A549 (cell line): ENCODE results near the gene SYNDIG1L. TPM values are rescaled to one million over a fixed set of nuclear protein-coding genes. Genes with fewer than 3 reads are reported as not detected.

Experiments used
- ATAC-seq, 2 experiments: fragments of 200-7000 bp in 1 of 2; fragments of >200 bp in 1 of 2; cut with Nextera tagmentation in 1 of 2; cut with Tn5 transposase in 1 of 2; 3 replicates each; pipeline versions ENCODE4 v1.8.0 to v1.9.1; 2018 to 2020; ENCODE audit warnings: mild to moderate bottlenecking in 1 of 2, moderate library complexity in 1 of 2
- CTCF ChIA-PET: fragments of 300-600 bp; sonication (Branson Sonifier 250); formaldehyde crosslinking; extraction: SDS; loops from one replicate; lab custom pipeline; 2021; ENCODE audit warnings: antibody characterized with exemption, inconsistent platforms; lab: Yijun Ruan, JAX
- POLR2A ChIA-PET: fragments of 350-600 bp; formaldehyde crosslinking; extraction: SDS; loops from one replicate; lab custom pipeline; 2021; ENCODE audit warnings: antibody characterized with exemption, inconsistent platforms; lab: Yijun Ruan, JAX
- DNase-seq, 2 experiments: peaks; one replicate each; pipeline versions ENCODE4 v3.0.0 to v3.0.0-alpha.2; 2011 to 2016; ENCODE audit warnings: low read depth in 1 of 2, low spot score in 1 of 2
- FAIRE-seq: peaks from 2 replicates; lab custom pipeline; 2011; peaks lifted over from hg19 to GRCh38; lab: Jason Lieb, UNC
- H3K27ac ChIP-seq, 2 experiments: fragments of >200 bp; sonication (Bioruptor Twin); formaldehyde crosslinking; 3 replicates each; pipeline ENCODE4 v1.5.1; 2016 to 2017
- H3K4me1 ChIP-seq: fragments of >200 bp; sonication (Bioruptor Twin); formaldehyde crosslinking; 3 replicates; pipeline ENCODE4 v1.6.1; 2016
- H3K4me2 ChIP-seq: fragments of >200 bp; sonication (Bioruptor Twin); formaldehyde crosslinking; 3 replicates; pipeline ENCODE4 v1.6.1; 2016
- H3K4me3 ChIP-seq: fragments of >200 bp; sonication (Bioruptor Twin); formaldehyde crosslinking; 3 replicates; pipeline ENCODE4 v1.5.1; 2016
- H3K9me3 ChIP-seq: fragments of >200 bp; sonication (Bioruptor Twin); formaldehyde crosslinking; 3 replicates; pipeline ENCODE4 v1.6.1; 2016
- CBX8 ChIP-seq: fragments of 200-600 bp; sonication (generic); IDR thresholded peaks from 2 replicates; pipeline ENCODE4 v1.6.1; 2016
- CEBPB ChIP-seq, 2 experiments: fragments of >200 bp in 1 of 2; sonication (Bioruptor Twin) in 1 of 2; formaldehyde crosslinking in 1 of 2; IDR thresholded peaks; 2 replicates each; pipeline ENCODE4 v1.6.1; 2012 to 2016
- CHD4 ChIP-seq: fragments of 200-600 bp; sonication (generic); IDR thresholded peaks from 2 replicates; pipeline ENCODE4 v1.6.1; 2016; ENCODE audit warnings: antibody characterized with exemption, mild to moderate bottlenecking, borderline replicate concordance
- EHF ChIP-seq: fragments of 250-450 bp; sonication (Bioruptor Pico); IDR thresholded peaks from 2 replicates; pipeline ENCODE4 v1.5.0; 2020; ENCODE audit warnings: mild to moderate bottlenecking
- ESRRA ChIP-seq: fragments of 150-350 bp; IDR thresholded peaks from 2 replicates; pipeline ENCODE4 v1.6.1; 2014; ENCODE audit warnings: mild to moderate bottlenecking, low read length, borderline replicate concordance
- FOSL2 ChIP-seq, 2 experiments: fragments of 450-650 bp in 1 of 2; fragments of >200 bp in 1 of 2; sonication (Bioruptor Twin) in 1 of 2; formaldehyde crosslinking; IDR thresholded peaks; 2 replicates each; pipeline versions ENCODE4 v1.5.0 to v1.6.1; 2016 to 2020; ENCODE audit warnings: mild to moderate bottlenecking in 1 of 2, moderate library complexity in 1 of 2
- HDAC2 ChIP-seq: fragments of 200-600 bp; sonication (generic); IDR thresholded peaks from 2 replicates; pipeline ENCODE4 v1.6.1; 2016
- HEYL ChIP-seq: fragments of 250-450 bp; sonication (Bioruptor Pico); IDR thresholded peaks from 2 replicates; pipeline ENCODE4 v1.8.0; 2021; ENCODE audit warnings: mild to moderate bottlenecking, moderate library complexity
- HMGXB4 ChIP-seq: fragments of 250-450 bp; sonication (Bioruptor Pico); IDR thresholded peaks from 2 replicates; pipeline ENCODE4 v1.5.0; 2021; ENCODE audit warnings: mild to moderate bottlenecking, moderate library complexity, borderline replicate concordance
- HOXB13 ChIP-seq: fragments of 250-450 bp; sonication (Bioruptor Pico); IDR thresholded peaks from 2 replicates; pipeline ENCODE4 v1.5.0; 2020; ENCODE audit warnings: low read depth, mild to moderate bottlenecking, moderate library complexity
- HOXB5 ChIP-seq: fragments of 250-450 bp; sonication (Bioruptor Pico); IDR thresholded peaks from 2 replicates; pipeline ENCODE4 v1.5.0; 2020; ENCODE audit warnings: mild to moderate bottlenecking, moderate library complexity
- JUN ChIP-seq, 2 experiments: fragments of >200 bp; sonication (Bioruptor Twin); formaldehyde crosslinking; IDR thresholded peaks; 2 replicates in 1 of 2; 3 replicates in 1 of 2; pipeline ENCODE4 v1.6.1; 2016 to 2017
- KDM5A ChIP-seq: fragments of 200-600 bp; sonication (generic); IDR thresholded peaks from 2 replicates; pipeline ENCODE4 v1.6.1; 2016; ENCODE audit warnings: antibody characterized with exemption, mild to moderate bottlenecking
- MAFK ChIP-seq: fragments of 450-650 bp; IDR thresholded peaks from 2 replicates; pipeline ENCODE4 v1.6.1; 2014; ENCODE audit not compliant: partially characterized antibody
- MAZ ChIP-seq: fragments of 150-350 bp; IDR thresholded peaks from 2 replicates; pipeline ENCODE4 v1.6.1; 2014; ENCODE audit warnings: antibody characterized with exemption, low read depth, low read length, borderline replicate concordance
- NFE2L2 ChIP-seq: fragments of 150-350 bp; conservative IDR thresholded peaks from 2 replicates; pipeline ENCODE4 v1.6.1; 2014; ENCODE audit warnings: low read length
- NPAS2 ChIP-seq: fragments of 250-450 bp; sonication (Bioruptor Pico); IDR thresholded peaks from 2 replicates; pipeline ENCODE4 v1.8.0; 2022; ENCODE audit warnings: mild to moderate bottlenecking, moderate library complexity, borderline replicate concordance
- NR3C1 ChIP-seq: fragments of >200 bp; sonication (Bioruptor Twin); formaldehyde crosslinking; IDR thresholded peaks from 3 replicates; pipeline ENCODE4 v1.6.1; 2017
- PBX3 ChIP-seq: IDR thresholded peaks from 2 replicates; pipeline ENCODE4 v1.6.1; 2012
- PHF8 ChIP-seq: fragments of 200-600 bp; sonication (generic); IDR thresholded peaks from 2 replicates; pipeline ENCODE4 v1.6.1; 2016; ENCODE audit warnings: low read depth, mild to moderate bottlenecking, antibody characterized with exemption, moderate library complexity, borderline replicate concordance
- POLR2A ChIP-seq: IDR thresholded peaks from 2 replicates; pipeline ENCODE4 v1.6.1; 2012; ENCODE audit warnings: mild to moderate bottlenecking, low read length
- POLR2AphosphoS2 ChIP-seq: conservative IDR thresholded peaks from 2 replicates; pipeline ENCODE4 v1.6.1; 2012; ENCODE audit warnings: low read length, improper control_type of control experiment, inconsistent platforms
- RAD21 ChIP-seq, 2 experiments: fragments of >200 bp in 1 of 2; sonication (Bioruptor Twin) in 1 of 2; formaldehyde crosslinking in 1 of 2; IDR thresholded peaks in 1 of 2; conservative IDR thresholded peaks in 1 of 2; 2 replicates in 1 of 2; 3 replicates in 1 of 2; pipeline ENCODE4 v1.6.1; 2012 to 2018; ENCODE audit warnings: inconsistent platforms in 1 of 2
- RARB ChIP-seq: fragments of 250-450 bp; sonication (Bioruptor Pico); IDR thresholded peaks from 2 replicates; pipeline ENCODE4 v1.8.0; 2021; ENCODE audit warnings: mild to moderate bottlenecking, moderate library complexity
- RCOR1 ChIP-seq: fragments of 150-350 bp; IDR thresholded peaks from 2 replicates; pipeline ENCODE4 v1.6.1; 2014; ENCODE audit warnings: antibody characterized with exemption, low read length, low read depth
- RFX5 ChIP-seq: fragments of 450-650 bp; IDR thresholded peaks from 2 replicates; pipeline ENCODE4 v1.7.1; 2014; ENCODE audit warnings: antibody characterized with exemption, mild to moderate bottlenecking, moderate library complexity
- SMC3 ChIP-seq: fragments of >200 bp; sonication (Bioruptor Twin); formaldehyde crosslinking; IDR thresholded peaks from 3 replicates; pipeline ENCODE4 v1.6.1; 2018; ENCODE audit warnings: inconsistent platforms
- TFCP2L1 ChIP-seq: fragments of 250-450 bp; sonication (Bioruptor Pico); IDR thresholded peaks from 2 replicates; pipeline ENCODE4 v1.5.0; 2021; ENCODE audit warnings: mild to moderate bottlenecking
- ZC3H11A ChIP-seq: fragments of 450-650 bp; IDR thresholded peaks from 2 replicates; pipeline ENCODE4 v1.6.1; 2014; ENCODE audit warnings: antibody characterized with exemption, mild to moderate bottlenecking
- WGBS: methylation state at CpG from one replicate; pipeline ENCODE4 v1.1.6; 2017; ENCODE audit errors: missing lambda C conversion rate; 5-methylcytosine and 5-hydroxymethylcytosine counted together
- polyA plus RNA-seq, 4 experiments: library from polyadenylated mRNA; depleted of rRNA in 3 of 4; stranded (reverse); fragments of >200 nt; fragmentation: RNase III in 1 of 4; extraction: RNeasy Plus Mini Kit Qiagen cat#74134 plus additional on column Dnase treatment in 1 of 4; gene quantifications; 2 replicates in 3 of 4; 3 replicates in 1 of 4; pipeline ENCODE4 v1.2.3, GENCODE V29; 2011 to 2017
- TF ChIP-seq, protein P1 (sequence below): fragments of 250-450 bp; sonication (Bioruptor Pico); IDR thresholded peaks from 2 replicates; pipeline ENCODE4 v1.5.0; 2020; ENCODE audit warnings: low read depth, mild to moderate bottlenecking, moderate library complexity

Gene SYNDIG1L
- polyA plus RNA-seq, 2 of the 4 experiments (the other 2 are of a cell fraction), result not detected

DNA sequence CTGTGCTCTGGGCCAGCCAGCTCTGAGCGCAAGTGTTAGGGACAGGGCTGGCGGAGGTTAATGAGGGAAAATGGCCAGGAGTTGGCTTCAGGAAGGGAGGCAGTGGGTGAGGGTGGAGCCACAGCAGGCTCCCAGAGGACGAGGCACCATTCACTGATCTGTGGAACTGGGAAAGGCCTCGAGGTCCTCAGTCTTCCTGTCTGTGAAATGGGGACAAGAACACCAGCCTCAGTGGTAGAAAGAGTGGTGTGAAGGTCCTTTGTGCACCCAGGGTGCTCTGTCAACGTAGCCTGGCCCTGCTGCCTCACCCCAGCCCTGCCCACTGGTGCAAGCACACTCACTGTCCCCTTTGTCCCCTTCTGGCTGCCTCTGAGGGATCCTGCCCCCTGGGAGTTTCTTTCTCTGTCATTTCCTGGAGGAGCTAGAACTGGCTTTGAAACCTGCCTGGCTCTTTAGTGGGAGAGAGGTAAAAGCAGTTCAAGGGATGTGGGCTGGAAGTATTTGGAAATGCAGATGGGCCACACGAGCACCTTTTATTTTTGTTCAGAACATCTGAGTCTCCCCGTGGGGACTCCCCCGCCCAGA is 25.0 kb downstream of the SYNDIG1L start:
- TF ChIP-seq POLR2A, result no peak
- TF ChIP-seq RAD21 (conservative IDR thresholded peaks at IDR 0.05 in 1 of 2, IDR thresholded peaks at IDR 0.05 in 1 of 2), result no peak
- TF ChIP-seq, protein P1, sequence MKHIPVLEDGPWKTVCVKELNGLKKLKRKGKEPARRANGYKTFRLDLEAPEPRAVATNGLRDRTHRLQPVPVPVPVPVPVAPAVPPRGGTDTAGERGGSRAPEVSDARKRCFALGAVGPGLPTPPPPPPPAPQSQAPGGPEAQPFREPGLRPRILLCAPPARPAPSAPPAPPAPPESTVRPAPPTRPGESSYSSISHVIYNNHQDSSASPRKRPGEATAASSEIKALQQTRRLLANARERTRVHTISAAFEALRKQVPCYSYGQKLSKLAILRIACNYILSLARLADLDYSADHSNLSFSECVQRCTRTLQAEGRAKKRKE (CRISPR knock-in tag), result no peak
- no peak for TF ChIP-seq FOSL2 (IDR thresholded peaks at IDR 0.05)
- TF ChIP-seq FOSL2 (CRISPR knock-in tag; IDR thresholded peaks at IDR 0.05), result no peak
- no peak for TF ChIP-seq HEYL
- no peak for TF ChIP-seq PBX3
- TF ChIP-seq PHF8, result no peak
- TF ChIP-seq HOXB13, result no peak
- no peak for TF ChIP-seq CBX8
- no peak for TF ChIP-seq MAFK
- TF ChIP-seq HMGXB4, result no peak
- no peak for TF ChIP-seq POLR2AphosphoS2
- no peak for TF ChIP-seq TFCP2L1 (CRISPR knock-in tag)
- TF ChIP-seq ZC3H11A, result no peak
- TF ChIP-seq EHF, result no peak
- no peak for TF ChIP-seq ESRRA
- no peak for TF ChIP-seq KDM5A
- no peak for TF ChIP-seq CEBPB (IDR thresholded peaks at IDR 0.05)
- Histone ChIP-seq H3K27ac (no peak overlapping the region), H3K4me3 (no peak overlapping the region), H3K9me3 (no peaks in the 10 kb centered on the region), H3K4me2 (no peak overlapping the region), H3K4me1 (no peaks in the 10 kb centered on the region)
- POLR2A ChIA-PET, result no interaction called here
- WGBS, result 49% methylated on average over 8 of the region's 8 CpGs
- ATAC-seq, result no peak
- no peak for DNase-seq
- CTCF ChIA-PET, result interaction anchor here (0.7 to 1.1 kb wide), 2 partner anchors 8 to 57 kb away, joined by 3 to 4 read pairs; no protein-coding TSS in a partner anchor
- FAIRE-seq, result no peak

- CTCF ChIA-PET, result interaction anchor here (1.1 kb wide), 1 partner anchor 9 kb away, joined by 4 read pairs; no protein-coding TSS in a partner anchor
- 38% methylated on average over 13 of the region's 13 CpGs for WGBS
- Histone ChIP-seq H3K27ac (no peak overlapping the region), H3K4me1 (no peaks in the 10 kb centered on the region), H3K4me2 (no peak overlapping the region), H3K4me3 (no peak overlapping the region), H3K9me3 (no peaks in the 10 kb centered on the region)
- ATAC-seq (peak; percentile 48 to 78; a peak in 5 of 6 replicates), DNase-seq (peak; percentile 19 to 22), FAIRE-seq (no peak)
- POLR2A ChIA-PET, result no interaction called here
- TF ChIP-seq TFCP2L1 (CRISPR knock-in tag) (no peak), MAZ (no peak), CBX8 (no peak), HMGXB4 (no peak), CHD4 (no peak), NPAS2 (CRISPR knock-in tag) (no peak), NR3C1 (no peak), JUN (IDR thresholded peaks at IDR 0.05) (no peak), RCOR1 (no peak), SMC3 (no peak), RFX5 (no peak), HOXB5 (CRISPR knock-in tag) (no peak), NFE2L2 (no peak), CEBPB (IDR thresholded peaks at IDR 0.05) (no peak), KDM5A (no peak), RARB (CRISPR knock-in tag) (no peak), ESRRA (no peak), HDAC2 (no peak)
- TF ChIP-seq, all 56 proteins: peak for 0
Observed at GRCh38 chr14:74400031-74400685, 25.9 kb downstream of the SYNDIG1L start.
